Activated T-helper 1 cell treated with Interleukin-2 at 50 U/mL for 16 hours (primary cell): ENCODE data around the gene BCL2L12.

Source experiments
- DNase-seq: peaks from one replicate; pipeline ENCODE4 v3.0.0-alpha.2; 2020; ENCODE audit warnings: low read depth

BCL2L12 gene

GRCh38 chr19:49642492-49643035 is 23.2 kb upstream of the BCL2L12 start:
- no peak for DNase-seq

GRCh38 chr19:49643466-49643865 is 22.3 kb upstream of the BCL2L12 start:
- DNase-seq = no peak

- no peak for DNase-seq
Measured at GRCh38 chr19:49645592-49645991, 20.1 kb upstream of the BCL2L12 start.

DNA sequence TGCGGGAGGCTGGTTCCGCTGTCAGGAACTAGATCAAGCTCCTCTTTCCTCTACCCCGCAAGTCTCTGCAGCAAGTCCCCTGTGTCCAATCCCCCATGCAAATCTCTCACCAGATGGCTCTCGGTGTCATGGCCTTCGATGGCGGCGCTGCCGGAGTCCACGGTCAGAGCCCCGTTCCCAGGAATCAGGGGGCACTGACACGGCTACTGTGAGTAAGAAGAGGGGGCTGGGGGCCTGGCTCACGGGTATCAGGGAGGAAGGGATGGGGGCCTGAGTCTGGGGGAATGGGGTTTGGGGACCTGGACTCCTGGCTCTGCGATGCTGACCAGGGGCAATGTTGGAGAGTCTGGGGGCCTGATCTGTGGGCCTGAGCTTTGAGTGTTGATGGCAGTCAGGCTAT is 19.7 kb upstream of the BCL2L12 start:
- DNase-seq = no peak

GRCh38 chr19:49646586-49646985 is 19.1 kb upstream of the BCL2L12 start:
- DNase-seq = no peak

- no peak for DNase-seq
Measured at GRCh38 chr19:49651029-49651819, 14.5 kb upstream of the BCL2L12 start.

- no peak for DNase-seq
Measured at GRCh38 chr19:49651820-49652550, 13.7 kb upstream of the BCL2L12 start.

DNA sequence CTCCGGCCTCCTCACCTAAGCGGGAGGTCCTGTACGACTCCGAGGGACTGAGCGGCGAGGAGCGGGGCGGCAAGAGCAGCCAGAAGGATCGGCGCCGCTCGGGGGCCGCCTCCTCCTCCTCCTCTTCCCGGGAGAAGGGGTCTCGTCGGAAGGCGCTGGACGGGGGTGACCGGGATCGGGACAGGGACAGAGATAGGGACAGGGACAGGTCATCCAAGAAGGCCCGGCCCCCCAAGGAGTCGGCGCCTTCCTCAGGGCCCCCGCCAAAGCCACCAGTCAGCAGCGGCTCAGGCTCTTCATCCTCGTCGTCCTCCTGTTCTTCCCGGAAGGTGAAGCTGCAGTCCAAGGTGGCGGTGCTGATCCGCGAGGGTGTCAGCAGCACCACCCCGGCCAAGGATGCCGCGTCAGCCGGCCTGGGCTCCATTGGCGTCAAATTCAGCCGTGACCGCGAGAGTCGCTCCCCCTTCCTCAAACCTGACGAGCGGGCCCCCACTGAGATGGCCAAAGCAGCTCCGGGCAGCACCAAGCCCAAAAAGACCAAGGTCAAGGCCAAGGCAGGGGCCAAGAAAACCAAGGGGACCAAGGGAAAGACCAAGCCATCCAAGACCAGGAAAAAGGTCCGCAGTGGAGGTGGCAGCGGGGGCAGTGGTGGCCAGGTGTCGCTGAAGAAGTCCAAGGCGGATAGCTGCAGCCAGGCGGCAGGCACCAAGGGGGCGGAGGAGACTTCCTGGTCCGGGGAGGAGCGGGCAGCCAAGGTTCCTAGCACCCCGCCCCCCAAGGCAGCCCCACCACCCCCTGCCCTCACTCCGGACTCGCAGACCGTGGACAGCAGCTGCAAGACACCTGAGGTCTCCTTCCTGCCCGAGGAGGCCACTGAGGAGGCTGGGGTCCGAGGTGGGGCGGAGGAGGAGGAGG is 12.9 kb upstream of the BCL2L12 start:
- DNase-seq = no peak

- no peak for DNase-seq
Measured at GRCh38 chr19:49653466-49653806, 12.3 kb upstream of the BCL2L12 start.

GRCh38 chr19:49654581-49654980 is 11.2 kb upstream of the BCL2L12 start:
- no peak for DNase-seq

DNA sequence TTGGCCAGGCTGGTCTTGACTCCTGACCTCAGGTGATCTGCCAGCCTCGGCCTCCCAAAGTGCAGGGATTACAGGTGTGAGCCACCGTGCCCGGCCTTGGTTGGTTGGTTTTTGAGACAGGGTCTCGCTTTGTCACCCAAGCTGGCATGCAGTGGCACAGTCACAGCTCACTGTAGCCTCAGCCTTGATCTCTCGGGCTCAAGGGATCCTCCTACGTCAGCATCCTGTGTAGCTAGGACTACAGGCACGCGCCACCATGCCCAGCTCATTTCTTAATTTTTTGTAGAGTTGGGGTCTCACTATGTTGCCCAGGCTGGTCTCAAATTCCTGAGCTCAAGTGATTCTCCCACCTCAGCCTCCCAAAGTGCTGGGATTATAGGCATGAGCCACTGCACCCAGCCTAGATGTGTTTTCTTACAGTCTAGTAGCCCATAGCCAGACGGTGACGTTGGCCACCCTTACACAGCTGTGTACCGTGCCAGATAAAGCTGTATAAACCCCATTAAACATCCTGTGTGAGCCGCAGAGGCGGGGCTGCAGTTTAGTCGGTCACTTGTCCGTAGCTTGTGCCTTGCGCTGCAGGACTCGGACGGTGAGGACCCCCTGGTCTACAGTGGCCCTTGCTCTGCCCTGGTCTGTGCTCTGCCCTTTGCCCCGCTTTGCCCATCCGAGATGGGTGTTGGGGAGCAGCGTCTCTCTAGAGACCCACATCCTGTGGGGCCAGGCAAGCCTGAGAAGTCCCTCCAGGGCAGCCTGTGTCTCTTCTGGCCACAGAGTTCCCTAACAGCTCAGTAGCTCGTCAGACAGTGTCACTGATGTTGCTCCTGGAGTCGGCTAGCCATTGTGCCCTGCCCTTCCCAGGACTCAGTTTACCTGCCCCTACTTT is 9.9 kb upstream of the BCL2L12 start:
- no peak for DNase-seq

GRCh38 chr19:49656456-49657109 is 9.2 kb upstream of the BCL2L12 start:
- DNase-seq = no peak

GRCh38 chr19:49657493-49658138 is 8.1 kb upstream of the BCL2L12 start:
- no peak for DNase-seq

DNA sequence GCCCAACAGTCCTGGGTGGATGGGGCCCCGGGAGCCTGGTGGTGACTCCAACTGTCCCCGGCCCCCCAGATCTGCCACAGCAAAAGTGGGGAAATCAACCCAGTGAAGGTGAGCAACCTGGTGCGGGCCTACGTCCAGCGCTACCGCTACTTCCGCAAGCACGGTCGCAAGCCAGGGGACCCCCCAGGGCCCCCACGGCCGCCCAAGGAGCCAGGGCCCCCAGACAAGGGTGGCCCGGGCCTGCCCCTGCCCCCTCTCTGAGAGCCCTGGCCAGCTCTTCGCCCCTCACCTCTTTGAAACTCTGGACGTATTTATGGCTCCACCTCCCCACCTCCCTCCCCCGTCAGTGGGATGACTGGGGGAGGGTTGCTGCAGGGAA is 7.6 kb upstream of the BCL2L12 start:
- DNase-seq = no peak

- no peak for DNase-seq
Measured at GRCh38 chr19:49658566-49659442, 6.9 kb upstream of the BCL2L12 start.

- DNase-seq = no peak
Measured at GRCh38 chr19:49660338-49660961, 5.3 kb upstream of the BCL2L12 start.

DNA sequence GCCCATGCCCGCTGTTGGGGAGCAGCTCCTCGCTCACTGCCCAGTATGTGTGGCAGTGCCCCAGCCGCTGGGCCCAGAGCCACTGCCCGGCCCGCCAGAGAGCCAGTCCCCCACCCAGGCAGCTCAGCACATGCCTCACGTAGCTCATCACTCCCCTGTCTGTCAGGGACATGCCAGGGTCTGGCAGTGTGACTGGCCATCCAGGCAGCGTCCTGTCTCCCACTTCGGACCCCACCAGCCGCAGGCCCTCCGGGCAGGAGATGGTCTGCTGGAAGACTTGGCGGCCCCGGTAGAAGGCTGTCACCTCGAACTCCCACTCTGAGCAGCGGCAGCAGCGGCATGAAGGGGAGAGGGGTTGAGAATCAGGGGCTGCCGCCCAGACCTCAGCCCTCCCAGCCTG is 3.7 kb upstream of the BCL2L12 start:
- DNase-seq = no peak

GRCh38 chr19:49663224-49663623 is 2.5 kb upstream of the BCL2L12 start:
- no peak for DNase-seq
